Stimulated activated CD8-positive, alpha-beta memory T cell treated with anti-CD3 and anti-CD28 coated beads, Interleukin-2, amount 100 ng/mL, for 1 hour (primary cell): Measurements from ENCODE around the gene DOK1.

Experiments used
- DNase-seq, 2 donors: peaks; one replicate each; pipeline ENCODE4 v3.0.0-alpha.2; 2020; ENCODE audit warnings: low read depth in 2 of 2

DOK1 gene

DNA sequence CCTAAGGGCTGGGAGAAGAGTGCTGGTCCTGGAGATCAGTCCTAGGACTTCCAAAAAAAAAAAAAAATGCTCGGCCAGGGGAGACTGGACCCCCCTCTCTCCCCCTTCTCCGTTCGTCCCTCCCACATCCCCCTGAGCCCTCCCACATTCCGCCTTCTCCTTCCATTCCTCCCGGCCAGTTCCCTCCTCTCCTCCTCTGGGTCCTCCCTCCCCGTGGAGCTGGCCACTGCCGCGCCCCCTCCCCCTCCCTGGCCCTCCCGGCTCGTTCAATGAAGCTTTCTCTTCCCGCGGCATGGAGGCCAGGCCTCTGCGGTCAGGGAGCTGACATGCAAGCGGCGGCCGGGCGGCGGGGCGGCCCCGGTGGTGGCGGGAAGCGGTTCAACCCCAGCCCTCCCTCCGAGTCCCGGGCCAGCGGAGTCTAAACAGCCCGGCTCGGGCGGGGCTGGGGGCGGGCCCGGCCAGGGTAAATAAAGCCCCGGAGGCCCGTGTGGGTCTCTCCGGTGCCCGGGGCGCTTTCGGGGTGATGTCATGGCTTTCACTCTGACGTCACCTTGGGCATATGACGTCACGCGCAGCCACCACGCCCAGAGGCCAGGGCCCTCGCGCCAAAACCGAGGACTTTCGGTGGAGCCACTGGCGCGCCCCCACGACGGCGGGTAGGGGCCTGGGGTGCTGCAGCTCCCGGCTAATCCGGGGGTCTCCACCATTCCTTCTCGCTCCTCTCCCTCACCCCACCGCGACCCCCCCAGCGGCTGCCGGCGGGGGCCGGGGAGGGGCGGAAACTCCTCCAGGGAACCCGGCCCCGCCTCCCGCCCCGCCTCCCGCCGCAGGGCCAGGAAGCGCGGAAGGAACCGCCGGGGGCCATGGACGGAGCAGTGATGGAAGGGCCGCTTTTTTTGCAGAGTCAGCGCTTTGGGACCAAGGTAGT lies at the start of gene DOK1, which contains the start of gene LOXL3:
TSS of gene DOK1 (plus strand) at position 829 of the 928 bp plus-strand sequence. CDS start at position 864, 35 bp downstream.
TSS of gene LOXL3 (minus strand) at position 51 of the 928 bp plus-strand sequence. CDS start 1,308 bp downstream, outside the sequence.
- peak; percentile 59 to 73 for DNase-seq

DNA sequence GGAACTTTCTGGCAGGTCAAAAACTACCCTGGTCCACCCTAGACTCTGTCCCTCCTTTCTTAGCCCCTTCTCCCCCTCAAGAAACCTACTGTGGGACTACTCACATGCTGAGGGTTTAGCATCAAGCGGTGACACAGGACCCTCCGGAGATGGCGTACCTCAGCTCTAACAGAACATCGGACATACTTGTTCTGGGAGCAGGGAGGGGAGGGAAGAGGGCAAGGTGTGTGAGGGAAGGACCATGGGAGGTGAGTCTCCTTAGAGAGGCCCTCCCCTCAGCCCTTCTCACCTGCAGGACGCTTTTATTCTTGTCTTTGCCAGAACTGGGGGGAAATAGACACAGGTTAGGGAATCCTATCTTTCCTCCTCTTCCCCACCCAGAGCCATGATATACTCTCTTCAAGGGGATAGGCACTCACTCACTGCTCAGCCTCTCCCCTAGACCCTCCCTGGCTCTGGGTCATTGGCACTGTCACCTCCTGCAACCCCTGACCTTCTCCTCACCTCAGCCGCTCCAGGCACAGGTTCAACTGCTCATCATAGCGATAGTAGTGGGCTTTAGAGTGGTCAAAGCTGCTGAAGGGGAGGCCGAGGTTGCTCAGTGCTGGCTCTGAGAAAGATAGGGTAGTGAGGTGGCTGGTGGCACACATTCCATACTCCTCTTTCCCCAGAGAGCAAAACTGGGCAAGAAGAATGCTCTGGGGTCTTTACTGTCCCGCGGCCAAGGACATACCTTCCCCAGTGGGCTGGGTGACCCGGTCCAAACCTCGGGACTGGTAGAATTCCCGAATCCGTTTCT lies 48.9 kb upstream of the DOK1 start:
- no peak for DNase-seq

DNA sequence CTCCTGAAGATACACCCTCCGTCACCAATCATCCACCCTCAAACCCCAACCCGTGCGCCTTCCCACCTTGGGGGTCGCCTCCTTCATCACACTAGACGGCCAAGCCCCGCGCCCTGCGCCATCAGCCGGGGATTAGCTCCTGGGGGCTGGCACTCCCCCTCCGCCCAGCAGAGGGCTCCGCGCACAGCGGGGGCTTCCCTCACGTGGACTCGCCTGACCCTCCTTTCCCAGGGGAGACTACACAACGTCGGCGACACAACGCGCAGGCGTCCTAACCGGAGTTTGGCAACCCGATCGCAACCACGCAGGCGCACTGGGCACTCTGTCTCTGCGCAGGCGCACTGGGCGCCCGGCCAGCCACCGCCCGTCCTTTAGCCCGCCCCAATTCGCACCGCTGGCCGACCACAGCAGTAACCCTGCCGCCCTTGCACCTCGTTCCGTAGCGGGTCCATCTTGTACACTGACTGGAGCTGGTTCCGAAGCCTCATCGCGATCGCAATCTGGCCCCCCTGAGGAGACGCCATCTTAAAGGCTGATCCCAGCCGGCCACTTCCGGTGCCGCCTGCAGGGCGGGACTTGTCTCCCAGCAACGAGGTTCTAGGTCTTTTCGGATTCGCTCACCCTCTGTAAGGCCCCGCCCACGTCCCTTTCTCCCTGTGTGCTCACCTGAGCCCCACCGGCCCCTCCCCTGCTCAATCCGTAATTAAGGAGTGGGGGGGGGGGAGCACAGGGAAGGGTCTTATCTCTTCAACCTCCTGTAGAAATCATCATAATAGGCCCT lies 47.2 kb upstream of the DOK1 start, which contains the start of gene PCGF1:
TSS of gene PCGF1 (minus strand) at position 551 of the 781 bp plus-strand sequence. CDS start at position 524, 27 bp downstream.
- DNase-seq = peak; percentile 97 to 99

DNA sequence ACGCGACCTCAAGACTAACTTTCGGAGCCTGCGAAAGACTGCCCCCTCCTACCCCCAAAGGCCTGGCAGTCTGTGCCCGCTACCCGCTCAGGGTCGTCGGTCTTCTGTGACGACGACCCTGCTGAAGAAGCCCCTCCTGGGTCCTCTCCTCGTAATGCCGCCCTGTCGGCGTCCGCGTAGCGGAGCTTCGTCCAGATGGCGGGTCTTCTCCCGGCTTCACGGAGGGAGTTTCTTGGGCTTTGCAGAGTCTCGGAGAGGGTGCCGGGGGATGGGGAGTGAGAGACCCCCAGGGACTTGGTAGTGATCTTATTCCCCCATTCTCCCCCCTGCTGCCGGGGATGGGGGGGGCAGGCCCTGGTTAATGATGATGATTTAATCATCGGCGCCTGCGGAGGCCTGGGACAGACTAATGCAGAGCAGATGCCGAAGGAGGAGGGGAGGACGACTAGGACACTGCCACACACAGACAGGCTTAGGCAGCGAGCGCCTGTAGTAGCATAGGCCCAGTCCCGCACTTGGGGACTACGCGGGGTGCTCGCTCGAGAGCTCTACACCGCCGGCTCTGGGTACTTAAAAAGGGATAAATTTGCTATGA lies 46.5 kb upstream of the DOK1 start:
- no peak for DNase-seq

DNA sequence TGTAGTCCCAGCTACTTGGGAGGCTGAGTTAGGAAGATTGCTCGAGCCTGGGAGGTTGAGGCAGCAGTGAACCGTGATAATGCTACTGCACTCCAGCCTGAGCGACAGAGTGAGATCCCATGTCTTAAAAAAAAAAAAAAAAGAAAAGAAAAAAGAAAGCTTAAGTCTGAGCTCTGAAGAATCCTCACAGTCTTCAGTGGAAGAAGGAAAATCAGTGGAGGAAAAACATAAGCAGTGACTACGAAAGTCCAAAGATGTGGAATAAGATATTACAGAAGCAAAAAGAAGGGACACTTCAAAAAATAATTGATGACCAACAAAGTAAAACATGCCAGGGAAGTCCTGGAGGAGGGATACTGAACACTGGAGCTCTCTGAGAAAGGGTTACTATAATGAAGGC lies 44.2 kb upstream of the DOK1 start:
- no peak for DNase-seq

DNA sequence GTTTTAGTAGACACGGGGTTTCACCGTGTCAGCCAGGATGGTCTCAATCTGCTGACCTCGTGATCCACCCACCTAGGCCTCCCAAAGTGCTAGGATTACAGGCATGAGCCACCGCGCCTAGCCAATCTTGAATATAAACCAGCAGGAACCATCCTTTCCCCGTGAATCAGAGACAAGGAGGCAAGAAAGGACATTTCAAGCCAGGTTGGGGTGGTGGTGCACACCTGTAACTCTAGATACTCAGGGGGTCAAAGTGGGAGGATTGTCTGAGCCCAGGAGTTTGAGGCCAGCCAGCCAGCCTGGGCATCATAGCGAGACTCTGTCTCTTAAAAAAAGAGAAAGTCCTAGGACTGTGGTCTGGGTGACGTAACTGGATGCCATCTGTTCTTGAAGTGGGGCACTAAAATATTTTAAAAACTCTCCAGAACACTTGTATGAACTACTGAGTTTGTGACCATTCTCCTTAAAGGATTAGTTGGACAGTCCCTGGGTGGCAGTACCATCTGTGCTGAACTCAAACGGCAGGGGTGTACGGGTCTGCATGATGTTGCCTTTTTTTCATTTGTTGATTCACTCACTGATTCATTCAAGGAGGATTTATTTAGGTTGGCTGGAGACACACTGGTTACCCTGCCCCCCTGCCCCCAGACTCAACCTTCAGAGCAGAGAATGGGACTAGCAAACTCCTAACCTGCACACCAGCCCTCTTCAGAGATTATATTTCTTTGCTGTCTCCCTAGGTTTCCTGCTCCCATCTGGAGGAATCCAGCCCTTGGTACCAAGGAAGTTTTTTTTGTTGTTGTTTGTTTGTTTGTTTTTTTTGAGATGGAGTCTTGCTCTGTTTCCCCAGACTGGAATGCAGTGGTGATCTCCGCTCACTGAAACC lies 43.2 kb upstream of the DOK1 start:
- no peak for DNase-seq

DNA sequence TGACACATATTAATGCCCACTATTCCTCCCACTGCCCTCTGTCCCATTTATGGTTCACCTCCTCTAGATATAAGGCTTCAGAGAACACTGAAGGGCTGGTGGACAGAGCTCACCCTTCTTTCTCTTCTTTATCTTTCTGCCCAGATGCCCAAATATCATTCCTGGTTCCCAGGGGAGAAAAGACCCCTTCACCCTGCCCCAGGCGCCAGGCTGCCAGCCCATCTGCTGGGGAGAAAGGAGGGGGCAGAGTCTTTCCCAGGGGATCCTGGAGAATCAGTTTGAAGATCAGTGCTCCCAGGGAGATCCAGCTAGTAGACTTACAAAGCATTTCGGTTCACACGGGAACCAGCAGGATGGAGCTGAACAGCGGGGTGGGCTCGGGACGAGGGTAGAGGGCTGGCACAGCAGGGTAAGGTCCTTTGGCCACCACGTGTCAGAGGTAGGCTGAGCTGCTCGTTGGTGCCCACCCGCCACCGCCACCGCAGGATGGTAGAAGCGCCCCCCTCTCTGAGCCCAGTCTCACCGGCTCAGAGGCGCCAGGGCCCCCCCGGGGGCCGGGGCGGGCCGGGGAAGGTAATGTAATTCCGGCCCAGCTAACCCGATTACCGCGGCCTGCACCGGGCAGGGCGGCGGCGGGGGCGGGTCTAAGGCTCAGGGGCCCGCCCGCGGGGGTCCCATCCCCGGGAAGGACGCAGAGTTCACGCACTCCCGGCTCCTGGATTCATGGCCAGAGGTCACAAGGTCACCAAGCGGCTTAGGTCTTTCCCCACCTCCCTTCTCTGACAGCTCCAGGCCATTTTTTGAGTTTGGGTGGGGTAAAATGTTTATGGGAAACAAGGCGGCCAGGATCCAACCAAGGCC lies 41.5 kb upstream of the DOK1 start:
- no peak for DNase-seq

DNA sequence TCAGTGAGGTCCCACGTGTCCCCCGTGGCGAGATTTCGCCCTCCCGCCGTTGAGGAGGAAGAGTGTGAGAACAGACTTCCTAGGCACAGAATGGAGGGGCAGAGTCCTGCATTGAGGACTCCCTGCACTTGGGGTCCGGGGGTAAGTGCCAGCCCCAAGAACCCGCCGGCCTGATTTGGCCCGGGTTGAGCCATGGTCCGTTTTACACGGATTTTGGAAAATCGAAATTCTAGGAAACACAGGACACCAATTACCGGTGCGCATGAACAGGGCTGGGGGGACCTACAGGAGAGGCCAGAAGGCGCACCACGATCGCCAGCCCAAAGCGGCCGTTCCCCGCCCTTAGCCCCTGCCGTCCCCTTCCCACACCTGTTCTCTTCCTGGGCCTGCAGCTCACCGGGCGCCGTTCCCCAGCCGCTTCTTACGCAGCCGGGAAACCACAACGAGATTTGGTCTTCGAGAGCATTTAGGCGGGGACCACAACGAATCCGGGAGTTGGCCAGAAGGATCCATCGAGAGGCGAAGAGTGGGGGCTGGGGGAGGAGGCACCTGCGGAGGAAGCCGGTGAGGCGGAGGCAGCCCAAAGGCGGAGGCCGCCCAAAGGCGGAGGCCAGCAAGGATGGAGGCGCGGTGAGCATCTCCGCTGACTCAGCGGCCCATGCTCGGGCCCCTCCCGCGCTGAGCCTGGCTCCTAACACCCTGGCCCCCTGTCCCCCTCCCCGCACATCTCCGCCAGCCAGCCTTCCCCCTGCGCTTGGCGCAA lies 40.7 kb upstream of the DOK1 start:
- DNase-seq = no peak

DNA sequence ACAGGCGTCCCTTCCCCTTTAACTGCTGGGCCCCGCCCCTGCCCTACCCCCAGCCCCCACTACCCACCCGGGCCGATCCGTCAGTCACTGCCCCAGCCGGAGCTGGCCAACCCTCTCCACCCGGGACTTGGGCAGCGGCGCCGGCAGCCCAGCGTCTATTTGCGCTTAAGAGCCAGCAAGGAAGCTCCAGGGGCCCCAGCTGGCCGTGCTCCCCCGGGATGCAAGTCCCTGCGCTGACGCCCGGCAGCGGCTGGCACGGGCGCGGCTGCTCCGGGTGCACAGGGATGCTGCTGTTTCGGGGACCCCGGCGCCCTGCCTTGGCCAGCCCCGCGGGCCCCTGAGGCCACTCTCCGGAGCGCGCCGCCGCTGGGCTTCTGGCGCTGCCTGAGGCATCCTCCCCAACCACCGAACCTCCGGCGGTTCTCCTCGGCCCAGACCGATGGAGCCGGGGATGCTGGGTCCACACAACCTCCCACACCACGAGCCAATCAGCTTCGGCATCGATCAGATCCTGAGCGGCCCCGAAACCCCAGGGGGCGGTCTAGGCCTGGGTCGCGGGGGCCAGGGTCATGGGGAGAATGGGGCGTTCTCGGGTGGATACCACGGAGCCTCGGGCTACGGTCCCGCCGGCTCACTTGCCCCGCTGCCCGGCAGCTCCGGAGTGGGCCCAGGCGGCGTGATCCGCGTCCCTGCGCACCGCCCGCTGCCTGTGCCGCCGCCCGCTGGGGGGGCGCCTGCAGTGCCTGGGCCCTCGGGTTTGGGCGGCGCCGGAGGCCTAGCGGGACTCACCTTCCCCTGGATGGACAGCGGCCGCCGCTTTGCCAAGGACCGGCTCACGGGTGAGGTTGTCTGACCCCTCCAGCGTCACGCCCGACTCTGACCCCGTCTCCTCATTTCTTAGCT lies 39.9 kb upstream of the DOK1 start, which contains the start of gene TLX2:
TSS of gene TLX2 (plus strand) at position 83 of the 903 bp plus-strand sequence. CDS start at position 440, 357 bp downstream.
- DNase-seq = no peak

DNA sequence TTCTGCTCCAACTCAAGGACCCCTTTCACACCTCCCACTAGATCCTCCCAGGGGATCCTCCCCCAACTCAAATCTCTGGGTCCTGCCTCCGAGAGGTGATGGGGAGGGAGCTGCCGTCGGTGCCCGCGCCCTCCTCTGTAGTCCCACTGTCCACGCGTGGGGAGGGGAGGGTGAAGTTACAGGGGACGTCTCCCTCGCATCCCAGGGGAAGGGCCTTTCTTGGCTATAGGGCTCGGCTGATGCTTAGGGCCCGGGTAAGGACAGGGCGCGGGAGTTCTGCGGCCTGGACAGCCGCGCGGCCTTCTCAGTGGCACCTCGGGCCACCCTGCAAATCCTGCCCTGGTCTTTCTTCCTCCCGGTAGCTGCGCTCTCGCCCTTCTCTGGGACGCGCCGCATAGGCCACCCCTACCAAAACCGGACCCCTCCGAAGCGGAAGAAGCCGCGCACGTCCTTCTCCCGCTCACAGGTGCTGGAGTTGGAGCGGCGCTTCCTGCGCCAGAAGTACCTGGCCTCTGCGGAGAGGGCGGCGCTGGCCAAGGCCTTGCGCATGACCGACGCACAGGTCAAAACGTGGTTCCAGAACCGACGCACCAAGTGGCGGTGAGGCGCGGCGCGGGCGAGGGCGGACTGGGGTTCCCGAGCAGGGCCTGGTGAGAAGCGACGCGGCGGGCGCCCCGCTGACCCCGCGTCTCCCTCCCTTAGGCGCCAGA lies 39.1 kb upstream of the DOK1 start:
- no peak for DNase-seq

DNA sequence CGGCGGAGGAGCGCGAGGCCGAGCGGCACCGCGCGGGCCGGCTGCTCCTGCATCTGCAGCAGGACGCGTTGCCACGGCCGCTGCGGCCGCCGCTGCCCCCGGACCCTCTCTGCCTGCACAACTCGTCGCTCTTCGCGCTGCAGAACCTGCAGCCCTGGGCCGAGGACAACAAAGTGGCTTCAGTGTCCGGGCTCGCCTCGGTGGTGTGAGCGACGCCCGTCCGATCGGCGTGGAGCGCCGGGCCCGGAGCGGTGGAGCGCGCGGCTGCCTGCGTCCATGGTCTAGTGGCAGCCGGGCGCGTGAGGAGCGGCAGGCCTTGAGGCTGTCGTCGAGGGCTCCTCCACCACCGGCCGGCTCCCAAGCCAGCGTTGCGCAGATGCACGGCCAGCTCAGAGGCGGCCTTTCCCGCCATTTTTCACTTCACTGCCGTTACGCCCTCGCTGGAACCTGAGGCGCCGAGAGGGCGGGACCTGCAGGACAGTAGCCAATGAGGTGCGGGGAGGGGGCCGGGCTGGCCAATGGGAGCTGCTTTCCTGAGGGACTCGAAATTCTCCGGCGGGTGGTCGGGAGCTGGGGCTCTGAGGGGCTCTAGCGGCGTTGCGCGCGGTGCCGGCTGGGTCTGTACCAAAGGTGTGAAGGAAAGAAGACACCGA lies 38.4 kb upstream of the DOK1 start:
- DNase-seq = peak in 1 of 2 donors; percentile 62

DNA sequence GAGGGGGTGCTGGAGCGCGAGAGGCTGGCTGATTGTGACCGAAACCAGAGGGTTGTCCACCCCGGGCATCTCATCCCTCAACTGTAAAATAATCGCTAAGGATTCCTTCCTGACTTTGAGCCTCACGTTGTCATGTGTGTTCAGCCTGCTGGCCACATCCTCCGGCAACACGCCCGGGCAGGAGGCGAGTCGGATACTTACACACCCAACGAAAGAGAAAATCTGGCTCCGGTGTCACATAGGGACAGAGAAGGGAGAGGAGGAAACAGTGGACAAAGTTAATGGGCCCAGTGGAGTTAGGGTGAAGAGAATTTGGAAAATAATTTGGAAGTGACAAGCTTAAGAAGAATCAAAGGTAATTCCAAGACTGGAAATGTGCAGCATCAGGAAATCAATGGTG lies 37.9 kb upstream of the DOK1 start:
- DNase-seq = no peak

DNA sequence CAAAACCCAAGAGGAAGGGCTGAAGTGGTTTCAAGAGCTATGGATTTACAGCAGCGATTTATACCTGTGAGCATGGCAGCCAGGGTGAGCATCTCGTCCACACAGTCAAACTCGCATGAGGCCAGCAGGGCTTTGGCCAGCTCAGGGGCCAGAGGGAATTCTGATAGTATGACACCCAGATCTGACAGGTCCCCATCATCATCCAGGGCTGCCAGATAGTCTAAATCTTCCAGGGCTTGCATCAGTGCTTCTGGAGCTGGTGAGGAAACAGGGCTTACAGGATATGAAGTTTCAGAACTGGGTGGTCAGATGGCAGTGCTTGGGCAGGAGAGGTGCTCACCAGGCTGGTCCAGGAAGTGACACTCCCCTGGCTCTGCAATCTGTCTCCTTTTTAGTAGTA lies 32.0 kb upstream of the DOK1 start:
- DNase-seq = no peak

DNA sequence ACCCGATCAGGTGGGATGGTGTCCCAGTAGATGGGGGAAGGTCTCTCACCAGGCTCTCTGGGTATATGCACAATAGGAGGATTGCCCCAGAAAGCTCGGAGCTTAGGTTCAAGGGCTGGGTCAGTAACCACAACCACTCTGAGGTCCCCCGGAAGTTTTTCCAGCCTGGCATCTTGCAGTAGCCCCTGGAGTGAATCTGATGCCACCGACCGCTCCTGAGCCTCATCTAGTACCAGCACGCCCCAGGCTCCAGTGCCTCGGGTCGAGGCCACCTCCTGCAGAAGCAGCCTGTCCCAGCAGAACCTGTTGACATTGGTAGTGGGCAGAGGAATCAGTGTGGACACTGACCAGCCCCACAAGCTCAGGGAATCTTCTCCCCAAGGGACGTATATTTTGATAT lies 30.5 kb upstream of the DOK1 start:
- DNase-seq = no peak

DNA sequence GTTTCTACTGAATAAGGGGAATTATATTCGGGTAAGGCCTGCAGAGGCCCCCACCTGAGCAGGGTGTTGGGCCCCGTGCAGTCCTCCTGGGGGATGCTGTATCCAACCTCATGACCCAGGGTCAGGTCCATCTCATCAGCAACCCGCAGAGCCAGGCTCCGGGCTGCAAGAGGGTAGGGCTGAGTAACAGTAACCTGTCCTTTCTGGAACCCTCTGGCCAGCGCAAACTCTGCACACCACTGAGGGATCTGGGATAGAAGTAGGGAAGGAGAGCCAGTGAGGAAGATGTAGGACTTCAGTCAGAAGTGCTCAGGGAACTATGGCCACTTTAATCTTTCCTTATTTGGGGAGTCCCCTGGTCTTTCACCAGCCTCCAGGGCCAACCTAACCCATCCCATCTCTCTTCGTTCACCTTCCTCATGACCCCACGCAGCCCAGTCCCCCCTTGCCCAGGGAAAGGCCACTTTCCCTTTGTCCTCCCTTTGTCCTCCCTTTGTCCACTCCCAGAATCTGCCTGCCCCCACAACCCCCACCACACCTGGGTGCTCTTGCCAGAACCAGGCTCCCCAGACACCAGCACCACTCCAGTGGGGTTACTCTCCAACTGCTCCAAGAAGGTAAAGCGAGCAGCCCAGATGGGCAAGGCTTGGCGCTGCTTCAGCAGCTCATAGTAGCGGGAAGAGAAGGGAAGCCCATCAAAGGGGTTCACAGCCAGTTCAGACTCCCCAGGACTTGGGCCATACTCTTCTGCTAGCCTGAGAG lies 29.4 kb upstream of the DOK1 start:
- DNase-seq = no peak
